ENCODE results near the gene KSR2.

- no peak for TF ChIP-seq EZH2 (IDR thresholded peaks at IDR 0.05; ENCODE audit: borderline replicate concordance, low read depth, low read length, poor library complexity, severe bottlenecking)
- no peak for TF ChIP-seq CTCF (conservative IDR thresholded peaks at IDR 0.05; ENCODE audit: low read depth, low read length)
Measured at GRCh38 chr12:117904051-117904450, 64.7 kb downstream of the KSR2 start.

All from A673 (cell line).